Renal pelvis (tissue), 4 donors: ENCODE results near the gene COPS6. TPM values are rescaled to one million over a fixed set of nuclear protein-coding genes. Genes with fewer than 3 reads are reported as not detected.

Source experiments
- DNase-seq: peaks from one replicate; pipeline ENCODE4 v3.0.0-alpha.2; 2013
- polyA plus RNA-seq, 3 donors: library from polyadenylated mRNA; unstranded; fragments of 120-200 nt; gene quantifications; one replicate each; pipeline ENCODE4 v1.2.1, GENCODE V29; 2013; ENCODE audit not compliant: insufficient read length in 3 of 3

COPS6 gene
- polyA plus RNA-seq, 3 donors: 133 to 137 (median 135) TPM

DNA sequence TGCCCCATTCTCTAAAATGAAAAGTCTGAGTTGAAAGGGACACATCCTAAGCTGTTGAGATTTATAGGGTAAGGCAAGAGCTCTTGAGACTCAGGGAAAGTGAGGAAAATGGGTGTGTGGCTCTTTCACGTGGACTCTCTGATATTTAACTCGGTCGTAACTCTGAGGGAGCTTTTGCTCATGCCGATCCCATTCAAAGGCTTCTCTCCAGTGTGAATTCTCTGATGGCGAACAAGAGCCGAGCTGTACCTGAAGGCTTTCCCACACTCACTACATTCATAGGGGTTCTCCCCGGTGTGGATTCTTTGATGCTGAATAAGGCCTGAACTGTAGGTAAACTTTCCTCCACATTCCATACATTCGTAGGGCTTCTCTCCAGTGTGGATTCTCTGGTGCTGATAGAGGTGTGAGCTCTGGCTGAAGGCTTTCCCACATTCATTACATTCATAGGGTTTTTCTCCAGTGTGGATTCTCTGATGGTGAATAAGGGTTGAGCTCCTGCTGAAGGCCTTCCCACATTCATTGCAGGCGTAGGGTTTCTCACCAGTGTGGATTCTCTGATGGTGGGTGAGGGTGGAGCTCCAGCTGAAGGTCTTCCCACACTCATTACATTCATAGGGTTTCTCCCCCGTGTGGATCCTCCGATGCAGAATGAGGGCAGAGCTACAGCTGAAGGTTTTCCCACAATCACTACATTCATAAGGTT lies 17.6 kb upstream of the COPS6 start:
- DNase-seq: no peak

DNA sequence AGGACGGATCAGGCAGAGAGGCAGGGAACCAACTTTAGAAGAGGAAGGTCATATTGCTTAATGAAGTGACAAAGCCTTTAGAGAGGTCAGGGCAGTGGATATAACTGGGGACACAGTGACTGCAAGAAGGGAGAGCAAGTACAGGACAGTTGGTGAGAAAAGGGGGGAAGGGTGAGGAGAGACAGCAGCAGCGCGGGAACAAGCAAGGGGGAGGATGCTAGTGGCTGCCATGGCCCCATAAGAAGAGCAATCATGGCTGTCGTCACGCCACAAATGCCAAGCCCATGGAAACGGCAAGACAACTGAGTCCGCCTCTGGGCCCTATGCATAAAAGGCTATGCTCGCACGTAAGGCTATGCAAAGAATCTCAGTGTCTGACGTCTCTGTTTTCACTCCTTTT lies 16.3 kb upstream of the COPS6 start:
- DNase-seq: no peak

DNA sequence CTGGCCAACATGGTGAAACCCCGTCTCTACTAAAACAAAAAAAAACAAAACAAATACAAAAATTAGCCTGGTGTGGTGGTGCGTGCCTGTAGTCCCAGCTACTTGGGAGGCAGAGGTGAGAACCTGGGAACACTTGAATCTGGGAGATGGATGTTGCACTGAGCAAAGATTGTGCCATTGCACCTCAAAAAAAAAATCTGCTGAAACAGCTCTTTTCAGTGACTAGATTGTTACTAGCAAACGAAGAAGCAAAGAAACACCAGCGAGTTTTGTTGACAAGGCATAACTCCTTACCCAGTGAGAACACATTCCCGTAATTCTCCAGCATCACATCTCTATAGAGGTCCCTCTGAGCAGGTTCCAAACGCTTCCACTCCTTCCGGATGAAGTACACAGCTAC lies 13.9 kb upstream of the COPS6 start:
- DNase-seq: no peak

DNA sequence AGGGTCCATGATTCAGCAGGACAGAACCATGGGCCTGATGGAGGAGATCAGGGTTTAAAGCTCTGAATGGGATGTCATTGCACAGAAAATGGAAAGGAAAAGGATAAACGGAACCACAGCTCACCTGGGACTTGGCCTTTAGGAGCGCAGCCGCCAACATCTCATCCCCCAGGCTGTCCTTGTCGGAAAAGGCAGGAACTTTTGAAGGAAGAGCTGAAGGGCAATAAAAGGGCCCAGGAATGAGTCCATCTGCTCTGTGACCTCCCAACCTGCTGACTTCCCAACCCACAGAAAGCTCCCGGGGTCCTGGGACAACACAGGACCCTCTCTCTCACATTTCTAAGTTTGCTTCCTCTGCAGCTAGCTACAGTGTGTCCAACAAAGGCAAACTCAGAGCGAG lies 13.4 kb upstream of the COPS6 start:
- DNase-seq: no peak

DNA sequence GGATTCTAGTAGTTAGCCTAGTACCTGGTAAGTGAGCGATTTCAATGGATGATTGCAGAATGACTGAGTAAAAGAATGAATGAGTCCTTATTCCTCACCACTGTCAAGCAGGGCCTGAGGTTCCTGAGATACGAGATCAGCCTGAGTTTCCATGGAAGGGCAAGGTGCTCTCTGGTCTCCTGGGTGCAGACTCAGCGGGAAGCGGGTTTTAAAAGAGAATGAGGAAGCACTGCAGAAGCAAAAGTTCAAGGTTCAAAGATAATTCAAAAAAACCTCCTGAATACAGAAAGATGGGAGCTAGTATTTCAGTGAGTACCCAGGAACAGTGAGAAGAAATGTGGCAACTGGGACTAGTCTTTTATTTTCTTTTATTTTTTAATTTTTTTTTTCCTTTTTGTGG lies 11.6 kb upstream of the COPS6 start:
- DNase-seq: no peak

DNA sequence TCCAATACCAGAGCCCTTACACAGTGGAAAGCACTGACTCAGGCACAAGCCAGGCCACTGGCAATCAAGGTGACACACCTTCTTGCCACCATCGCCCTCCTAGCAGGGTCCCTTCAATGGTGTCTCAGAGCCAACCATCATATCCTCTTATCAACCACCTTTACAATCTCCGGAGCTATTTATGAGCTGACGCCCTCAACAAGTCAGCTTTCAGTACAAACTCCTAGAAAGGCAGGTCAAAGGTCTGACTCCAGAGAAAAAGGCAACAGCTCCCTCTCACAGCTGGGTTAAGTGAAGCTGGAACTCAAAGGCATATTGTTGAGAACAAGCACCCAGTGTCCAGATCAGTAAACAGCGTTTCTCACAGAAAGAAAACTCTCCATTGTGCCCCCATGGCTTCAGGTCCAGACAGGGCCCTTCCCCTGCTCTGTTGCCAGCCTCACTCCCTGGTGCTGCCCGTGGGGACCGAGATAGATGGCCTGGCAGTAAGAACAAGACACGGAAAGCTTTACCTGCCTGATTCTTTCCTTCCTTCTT lies 9.7 kb upstream of the COPS6 start:
- DNase-seq: no peak

DNA sequence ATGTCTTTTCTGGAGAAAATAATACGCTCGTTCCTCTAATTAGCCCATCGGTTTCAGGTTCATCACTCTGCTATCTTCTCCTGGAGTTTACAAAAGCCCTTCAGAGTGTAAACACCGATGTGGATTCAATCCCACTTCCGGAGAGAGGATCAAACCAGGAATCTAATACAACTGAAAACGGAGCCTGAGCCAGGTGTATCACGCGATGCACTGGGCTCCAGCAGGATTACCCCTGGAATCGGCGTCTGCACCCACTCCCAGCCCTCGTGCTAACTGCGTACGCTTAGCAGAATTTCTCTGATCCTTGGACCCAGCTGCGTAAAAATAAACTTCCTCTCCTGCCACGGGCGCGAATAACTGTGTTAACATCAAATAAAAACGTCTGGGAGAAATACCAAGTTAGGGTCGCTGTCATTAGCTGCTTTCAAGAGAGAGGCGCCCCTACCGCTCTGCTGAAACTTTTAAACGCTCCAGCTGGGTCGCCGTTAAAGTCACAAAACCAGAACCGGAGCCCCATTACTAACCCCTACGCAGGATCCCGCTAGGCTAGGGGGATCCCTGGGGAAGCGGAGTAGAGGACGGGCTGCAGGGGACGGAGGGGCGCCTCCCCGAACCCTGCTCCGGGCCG lies 7.7 kb upstream of the COPS6 start:
- no peak for DNase-seq

DNA sequence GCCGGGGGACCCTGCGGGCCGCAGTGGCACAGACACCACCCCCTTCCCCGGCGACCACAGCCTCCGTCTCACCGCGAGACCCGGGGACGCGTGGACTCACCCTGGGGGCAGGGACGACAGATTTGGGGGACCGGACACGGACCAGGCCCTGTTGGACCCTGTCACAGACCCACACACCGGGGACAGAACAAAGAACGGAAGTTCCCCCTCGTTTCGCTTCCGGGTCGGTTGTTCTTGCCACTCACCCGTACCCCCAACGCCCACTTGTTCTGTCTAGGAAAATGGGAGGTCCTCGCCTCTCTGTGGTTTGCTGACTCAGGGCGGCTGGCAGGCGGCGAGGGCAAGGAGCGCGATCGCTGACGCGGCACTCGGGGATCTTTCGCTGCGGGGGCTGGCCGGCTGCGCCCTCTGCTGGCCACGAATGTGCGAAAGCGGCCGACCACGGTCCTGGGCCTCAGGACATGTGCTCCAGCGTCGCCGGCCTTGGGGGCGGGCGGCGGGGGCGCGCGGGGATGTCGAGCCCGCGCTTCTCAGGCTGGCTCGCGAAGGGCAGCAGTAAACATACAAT lies 7.2 kb upstream of the COPS6 start, which contains the start of gene ZNF3:
ZNF3 (minus strand) TSS at position 189 of the 568 bp plus-strand sequence. CDS start 4,366 bp downstream, outside the sequence.
- peak; percentile 99 for DNase-seq

DNA sequence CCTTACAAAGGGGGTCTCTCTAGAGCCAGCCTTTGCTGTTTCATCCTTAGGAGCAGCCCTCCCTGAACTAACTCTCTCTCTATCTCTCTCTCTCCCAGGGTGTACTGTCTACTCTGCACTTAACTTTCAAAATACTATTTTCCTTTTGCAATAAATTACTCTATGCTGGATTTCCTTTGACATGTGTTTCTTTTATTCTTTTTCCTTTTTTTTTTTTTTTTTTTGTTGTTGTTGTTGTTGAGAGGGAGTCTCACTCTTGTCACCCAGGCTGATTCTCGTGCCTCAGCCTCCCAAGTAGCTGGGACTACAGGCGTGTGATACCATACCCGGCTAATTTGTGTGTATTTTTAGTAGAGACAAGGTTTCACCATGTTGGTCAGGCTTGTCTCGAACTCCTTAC lies 5.8 kb upstream of the COPS6 start:
- DNase-seq: no peak

DNA sequence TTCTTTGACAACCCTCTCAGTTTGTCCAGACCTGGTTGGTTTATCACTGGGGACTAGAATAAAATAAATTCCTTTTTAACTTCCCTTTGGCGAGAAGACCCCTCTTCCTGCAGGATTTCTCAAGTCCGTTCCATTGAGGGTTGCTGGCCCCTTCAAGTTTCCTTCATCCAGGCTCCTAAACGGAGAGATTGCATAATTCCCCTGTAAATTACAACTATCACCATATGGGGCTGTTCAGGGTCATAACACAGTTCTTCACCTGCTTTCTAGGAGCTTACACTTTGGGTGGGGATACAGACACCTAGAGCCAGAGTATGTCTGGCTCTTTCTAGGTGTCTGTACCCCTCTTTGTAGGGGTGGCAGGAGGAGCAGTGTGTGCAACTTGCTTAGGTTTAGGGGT lies 3.3 kb upstream of the COPS6 start:
- no peak for DNase-seq

DNA sequence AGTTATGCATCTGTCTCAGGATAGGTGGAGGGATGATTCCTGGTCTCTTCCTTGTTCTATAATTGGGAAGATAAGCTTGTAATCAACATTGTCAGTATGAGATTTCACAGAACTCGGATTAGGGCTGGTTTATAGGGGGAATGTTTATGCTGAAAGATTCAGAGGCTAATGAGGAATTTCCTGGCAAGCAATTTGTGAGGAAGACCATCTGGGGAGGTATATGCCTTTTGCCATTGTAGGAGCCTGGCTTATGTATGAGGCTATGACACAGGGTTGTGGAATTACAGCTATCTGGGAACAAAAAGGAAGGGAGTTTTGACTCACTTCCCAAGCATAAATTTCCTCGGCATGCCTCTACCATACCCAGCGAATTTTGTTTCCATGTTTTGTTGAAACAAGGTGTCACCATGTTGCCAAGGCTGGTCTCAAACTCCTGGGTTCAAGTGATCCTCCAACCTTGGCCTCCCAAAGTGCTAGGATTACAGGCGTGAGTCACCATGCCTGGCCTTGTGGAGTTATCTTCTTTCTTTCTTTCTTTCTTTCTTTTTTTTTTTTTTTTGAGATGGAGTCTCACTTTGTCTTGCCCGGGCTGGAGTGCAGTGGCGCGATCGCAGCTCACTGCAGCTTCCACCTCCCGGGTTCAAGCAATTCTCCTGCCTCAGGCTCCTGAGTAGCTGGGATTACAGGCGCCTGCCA lies 1.6 kb upstream of the COPS6 start:
- peak; percentile 62 for DNase-seq

DNA sequence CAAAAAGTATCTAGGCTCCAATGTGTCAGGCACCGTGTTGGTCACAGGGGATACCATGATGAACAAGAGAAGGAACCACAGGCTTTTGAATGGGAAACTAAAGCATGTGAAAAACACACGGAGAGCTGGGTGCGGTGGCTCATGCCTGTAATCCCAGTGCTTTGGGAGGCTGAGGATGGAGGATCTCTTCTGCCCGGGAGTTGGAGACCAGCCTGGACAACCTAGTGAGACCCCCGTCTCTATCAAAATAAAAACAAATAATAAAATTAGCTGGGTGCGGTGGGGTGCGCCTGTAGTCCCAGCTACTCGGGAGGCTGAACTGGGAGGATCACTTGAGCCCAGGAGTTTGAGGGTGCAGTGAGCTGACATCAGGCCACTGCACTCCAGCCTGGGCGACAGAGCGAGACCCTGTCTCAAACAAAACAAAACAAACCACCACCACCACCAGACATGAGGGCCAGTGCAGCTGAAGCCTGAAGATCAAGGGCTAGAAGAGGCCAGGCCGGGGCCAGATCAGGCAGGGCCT lies 611 bp upstream of the COPS6 start:
- no peak for DNase-seq

DNA sequence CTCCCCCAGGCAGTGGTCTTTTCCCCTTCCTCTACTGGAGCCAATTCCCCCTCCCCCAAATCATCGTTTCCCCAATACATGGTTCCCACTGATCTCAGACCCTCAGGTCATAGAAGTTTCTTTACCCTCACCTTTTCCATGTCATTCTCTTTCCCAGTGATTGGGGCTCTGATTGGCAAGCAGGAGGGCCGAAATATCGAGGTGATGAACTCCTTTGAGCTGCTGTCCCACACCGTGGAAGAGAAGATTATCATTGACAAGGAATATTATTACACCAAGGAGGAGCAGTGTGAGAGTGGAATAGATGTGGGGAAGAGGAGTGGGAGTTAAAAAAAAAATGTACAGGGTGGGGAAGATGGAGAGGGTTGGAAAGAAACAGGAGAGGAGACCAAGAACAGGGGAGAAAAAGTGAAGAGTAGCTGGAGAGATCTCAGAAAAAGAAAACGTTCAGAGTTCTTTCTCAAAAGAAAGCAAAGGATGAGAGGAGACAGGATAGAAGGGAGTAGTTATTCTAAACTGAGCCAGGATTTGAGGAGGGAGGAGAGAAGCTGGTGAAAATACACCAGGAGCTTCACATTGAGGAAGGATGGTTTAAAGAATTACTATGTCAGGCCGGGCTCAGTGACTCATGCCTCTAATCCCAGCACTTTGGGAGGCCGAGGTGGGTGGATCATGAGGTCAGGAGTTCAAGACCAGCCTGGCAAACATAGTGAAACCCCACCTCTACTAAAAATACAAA lies 858 bp downstream of the COPS6 start:
- DNase-seq: no peak

DNA sequence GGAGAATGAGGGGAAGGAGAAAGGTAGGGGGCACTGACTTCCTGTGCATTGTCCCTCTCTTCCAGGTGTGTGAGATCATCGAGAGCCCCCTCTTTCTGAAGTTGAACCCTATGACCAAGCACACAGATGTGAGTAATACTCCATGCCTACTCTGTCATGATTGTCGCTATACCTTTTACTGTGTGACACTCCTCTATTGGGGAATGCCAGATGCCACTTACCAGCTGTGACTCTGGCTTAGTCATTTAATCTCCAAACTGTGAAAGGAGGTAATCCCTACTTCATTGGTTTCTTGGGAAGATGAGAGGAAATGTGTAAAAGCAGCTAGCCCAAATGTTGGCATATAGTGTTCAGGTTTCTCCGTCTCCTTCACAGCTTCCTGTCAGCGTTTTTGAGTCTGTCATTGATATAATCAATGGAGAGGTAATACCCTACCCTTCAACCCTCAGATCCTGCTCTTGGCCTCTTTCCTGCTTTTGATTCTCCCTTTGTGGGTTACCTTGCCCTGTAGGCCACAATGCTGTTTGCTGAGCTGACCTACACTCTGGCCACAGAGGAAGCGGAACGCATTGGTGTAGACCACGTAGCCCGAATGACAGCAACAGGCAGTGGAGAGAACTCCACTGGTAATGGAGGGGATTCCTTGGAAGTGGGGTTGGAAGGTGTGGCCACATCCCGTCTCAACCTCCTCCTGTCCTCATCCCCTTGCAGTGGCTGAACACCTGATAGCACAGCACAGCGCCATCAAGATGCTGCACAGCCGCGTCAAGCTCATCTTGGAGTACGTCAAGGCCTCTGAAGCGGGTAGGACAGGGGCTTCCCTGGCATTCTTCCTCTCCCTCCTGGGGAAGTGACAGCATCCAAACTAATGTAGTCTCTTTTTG lies 2.0 kb downstream of the COPS6 start:
- no peak for DNase-seq

DNA sequence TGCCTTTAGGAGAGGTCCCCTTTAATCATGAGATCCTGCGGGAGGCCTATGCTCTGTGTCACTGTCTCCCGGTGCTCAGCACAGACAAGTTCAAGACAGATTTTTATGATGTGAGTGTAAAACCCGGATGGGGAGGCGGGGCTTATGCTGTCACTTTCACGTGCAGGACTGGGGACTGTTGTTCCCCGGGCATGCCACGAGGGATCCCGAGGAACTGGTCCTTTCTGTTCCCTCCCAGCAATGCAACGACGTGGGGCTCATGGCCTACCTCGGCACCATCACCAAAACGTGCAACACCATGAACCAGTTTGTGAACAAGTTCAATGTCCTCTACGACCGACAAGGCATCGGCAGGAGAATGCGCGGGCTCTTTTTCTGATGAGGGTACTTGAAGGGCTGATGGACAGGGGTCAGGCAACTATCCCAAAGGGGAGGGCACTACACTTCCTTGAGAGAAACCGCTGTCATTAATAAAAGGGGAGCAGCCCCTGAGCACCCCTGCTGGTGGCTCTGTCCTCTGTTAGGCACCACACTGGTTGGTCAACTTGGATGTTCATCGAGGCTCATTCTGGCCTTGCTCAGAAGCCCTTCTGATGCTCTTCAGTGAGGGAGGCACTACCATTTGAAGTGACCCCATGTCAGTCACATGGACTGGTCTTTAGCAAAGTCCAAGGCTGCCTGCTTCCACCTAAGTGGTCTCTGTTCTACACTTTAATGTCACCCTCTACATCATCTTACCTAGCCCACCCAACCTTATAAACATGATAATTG lies 2.8 kb downstream of the COPS6 start:
- no peak for DNase-seq

DNA sequence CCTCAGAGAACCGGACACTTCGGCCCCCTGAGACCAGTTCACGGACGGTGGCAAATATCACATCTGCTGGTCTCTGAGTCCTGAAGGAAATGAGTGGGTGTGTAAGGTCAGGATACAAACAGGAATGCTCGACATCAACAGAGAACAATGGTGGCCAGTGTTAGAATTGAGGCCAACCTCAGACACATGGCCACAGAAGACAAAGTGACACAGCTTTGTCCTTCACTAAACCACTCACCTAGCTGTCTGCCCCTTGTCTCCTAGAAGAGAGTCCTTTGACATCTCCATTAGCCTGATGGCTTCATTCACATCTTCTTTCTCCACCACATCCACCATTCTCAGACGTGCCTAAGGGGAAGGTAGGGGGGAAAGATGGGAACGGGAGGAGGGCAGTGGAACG lies 4.3 kb downstream of the COPS6 start:
- no peak for DNase-seq

DNA sequence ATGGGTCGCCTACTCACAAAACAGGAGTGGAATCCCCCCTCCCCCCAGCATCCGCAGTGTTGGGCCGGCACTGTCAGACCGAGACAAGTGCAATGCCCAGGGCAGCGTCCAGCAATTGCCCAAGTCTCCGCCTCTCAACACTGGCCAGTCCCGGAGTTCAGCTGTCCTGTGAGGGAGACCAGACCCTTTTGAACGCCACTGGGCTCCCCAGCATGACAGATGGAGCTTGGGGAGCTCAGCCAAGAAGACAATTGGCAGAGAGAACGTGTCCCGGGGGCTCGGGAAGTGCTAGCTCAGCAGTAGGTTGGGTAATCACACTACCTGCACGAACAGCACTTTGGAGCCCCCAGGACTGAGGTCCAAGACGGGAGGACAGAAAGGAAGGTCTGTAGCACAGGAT lies 4.7 kb downstream of the COPS6 start:
- no peak for DNase-seq

DNA sequence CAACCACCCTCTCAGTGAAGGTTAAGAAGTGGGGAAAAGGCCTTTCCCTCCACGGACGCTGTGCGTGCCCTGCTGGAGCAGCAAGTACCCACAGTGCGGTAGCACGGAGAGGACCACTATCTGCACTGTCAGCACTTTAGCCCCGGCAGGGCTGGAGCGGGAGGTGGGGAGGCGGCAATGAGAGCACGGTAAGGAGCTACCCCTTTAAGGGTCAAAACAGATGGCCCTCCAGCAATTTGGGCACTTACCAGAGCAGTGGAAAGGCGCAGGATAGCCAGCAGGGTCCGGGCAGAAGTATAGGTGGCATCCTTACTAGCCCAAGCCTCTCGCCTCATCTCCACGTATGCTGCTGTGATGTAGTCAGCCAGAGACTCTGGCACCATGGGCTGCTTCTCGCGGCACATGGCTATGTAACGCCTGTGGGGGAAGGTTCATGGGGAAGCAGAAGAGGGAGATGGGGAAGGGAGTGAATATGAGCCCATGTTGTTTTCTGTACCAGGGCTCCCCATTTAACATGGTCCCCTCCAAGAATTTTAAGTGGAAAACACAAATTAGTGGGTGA lies 5.2 kb downstream of the COPS6 start:
- no peak for DNase-seq

DNA sequence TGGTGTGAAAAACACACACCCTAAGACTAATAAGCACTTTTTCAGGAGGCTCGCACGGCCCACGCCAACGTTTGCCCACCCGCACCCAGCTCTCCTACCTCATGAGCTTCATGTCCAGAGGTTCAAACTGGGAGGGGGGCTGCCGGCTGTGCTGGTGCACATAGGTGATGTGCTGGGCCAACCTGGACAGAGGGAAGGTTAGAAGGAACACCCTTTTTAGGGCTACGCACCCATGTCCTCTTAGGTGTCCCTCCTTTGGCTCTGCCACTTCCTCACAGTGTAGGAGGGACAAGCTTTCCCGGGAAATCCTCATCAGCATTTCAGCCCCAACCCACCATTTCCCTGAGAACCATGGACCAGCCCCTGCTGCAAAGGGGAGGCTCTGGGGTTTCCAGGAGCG lies 6.5 kb downstream of the COPS6 start:
- DNase-seq: no peak
